GM12875 (cell line): ENCODE measurements around the gene GPRC5C.
"Not testable (repeated sequence)": the region's sequence is repeated elsewhere in the genome, so short reads cannot be mapped to it uniquely, and the experiment has no call there.

Source experiments
- H3K4me3 ChIP-seq: one replicate; pipeline ENCODE4 v1.5.1; 2011; ENCODE audit warnings: low read depth, low read length, control low read depth
- TF ChIP-seq, protein P1 (sequence below): IDR thresholded peaks from 2 replicates; pipeline ENCODE4 v1.5.1; 2011; ENCODE audit warnings: low read depth, mild to moderate bottlenecking, control low read depth, inconsistent platforms, low read length, moderate library complexity, borderline replicate concordance; ENCODE audit not compliant: insufficient read depth

Gene GPRC5C

DNA sequence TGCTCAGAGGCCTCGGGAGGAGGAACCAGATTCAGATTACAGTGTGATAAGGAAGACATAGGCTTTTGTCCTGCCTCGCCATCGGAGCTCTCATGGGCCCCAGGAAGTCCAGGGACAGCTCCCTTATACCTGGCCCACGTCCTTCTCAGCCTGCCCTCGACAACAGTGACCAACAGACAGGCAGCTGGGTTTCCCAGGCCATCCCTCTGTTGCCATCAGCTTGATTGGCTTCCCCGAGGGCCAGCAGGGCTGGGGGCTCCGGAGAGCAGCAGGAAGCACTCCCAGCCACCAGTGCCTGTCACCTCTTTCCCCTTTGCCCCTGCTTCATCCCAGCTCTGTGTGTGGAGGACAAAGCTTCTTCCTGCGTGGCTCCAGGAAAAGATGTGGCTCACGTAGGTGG is 52.2 kb downstream of the GPRC5C start:
- TF ChIP-seq, protein P1, sequence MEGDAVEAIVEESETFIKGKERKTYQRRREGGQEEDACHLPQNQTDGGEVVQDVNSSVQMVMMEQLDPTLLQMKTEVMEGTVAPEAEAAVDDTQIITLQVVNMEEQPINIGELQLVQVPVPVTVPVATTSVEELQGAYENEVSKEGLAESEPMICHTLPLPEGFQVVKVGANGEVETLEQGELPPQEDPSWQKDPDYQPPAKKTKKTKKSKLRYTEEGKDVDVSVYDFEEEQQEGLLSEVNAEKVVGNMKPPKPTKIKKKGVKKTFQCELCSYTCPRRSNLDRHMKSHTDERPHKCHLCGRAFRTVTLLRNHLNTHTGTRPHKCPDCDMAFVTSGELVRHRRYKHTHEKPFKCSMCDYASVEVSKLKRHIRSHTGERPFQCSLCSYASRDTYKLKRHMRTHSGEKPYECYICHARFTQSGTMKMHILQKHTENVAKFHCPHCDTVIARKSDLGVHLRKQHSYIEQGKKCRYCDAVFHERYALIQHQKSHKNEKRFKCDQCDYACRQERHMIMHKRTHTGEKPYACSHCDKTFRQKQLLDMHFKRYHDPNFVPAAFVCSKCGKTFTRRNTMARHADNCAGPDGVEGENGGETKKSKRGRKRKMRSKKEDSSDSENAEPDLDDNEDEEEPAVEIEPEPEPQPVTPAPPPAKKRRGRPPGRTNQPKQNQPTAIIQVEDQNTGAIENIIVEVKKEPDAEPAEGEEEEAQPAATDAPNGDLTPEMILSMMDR, result no peak
- no peak overlapping the region for H3K4me3 ChIP-seq

DNA sequence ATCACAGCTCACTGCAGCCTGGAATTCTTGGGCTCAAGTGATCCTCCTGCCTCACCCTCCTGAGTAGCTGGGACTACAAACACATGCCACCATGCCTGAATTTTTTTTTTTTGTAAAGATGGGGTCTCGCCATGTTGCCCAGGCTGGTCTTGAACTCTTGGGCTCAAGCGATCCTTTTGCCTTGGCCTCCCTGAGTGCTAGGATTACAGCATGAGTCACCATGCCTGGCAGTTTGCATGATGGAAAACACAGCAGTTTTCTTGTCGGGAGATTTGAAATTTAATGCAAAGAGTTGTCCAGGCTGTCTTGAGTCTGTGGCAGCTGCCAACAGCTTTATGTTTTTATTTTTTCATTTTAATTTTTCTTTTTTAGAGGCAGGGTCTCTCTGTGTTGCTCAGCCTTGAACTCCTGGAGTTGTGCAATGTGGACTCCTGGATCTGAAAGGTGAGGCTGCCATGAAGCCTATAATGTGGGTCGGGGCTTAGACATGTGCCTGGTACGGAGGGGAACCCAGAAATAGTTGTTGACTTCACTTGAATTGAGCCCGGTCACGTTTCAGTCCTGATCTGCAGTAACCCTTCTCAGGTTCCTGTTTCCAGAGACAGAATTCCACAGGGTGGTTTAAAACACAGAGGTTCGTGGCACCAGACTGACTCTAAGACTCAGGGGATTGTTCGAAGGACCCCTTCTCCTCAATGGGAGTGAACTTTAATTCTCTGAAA is 53.3 kb downstream of the GPRC5C start:
- TF ChIP-seq, protein P1, result no peak
- H3K4me3 ChIP-seq, result no peak overlapping the region

GRCh38 chr17:74485841-74486240 is 54.0 kb downstream of the GPRC5C start:
- H3K4me3 ChIP-seq, result no peak overlapping the region

DNA sequence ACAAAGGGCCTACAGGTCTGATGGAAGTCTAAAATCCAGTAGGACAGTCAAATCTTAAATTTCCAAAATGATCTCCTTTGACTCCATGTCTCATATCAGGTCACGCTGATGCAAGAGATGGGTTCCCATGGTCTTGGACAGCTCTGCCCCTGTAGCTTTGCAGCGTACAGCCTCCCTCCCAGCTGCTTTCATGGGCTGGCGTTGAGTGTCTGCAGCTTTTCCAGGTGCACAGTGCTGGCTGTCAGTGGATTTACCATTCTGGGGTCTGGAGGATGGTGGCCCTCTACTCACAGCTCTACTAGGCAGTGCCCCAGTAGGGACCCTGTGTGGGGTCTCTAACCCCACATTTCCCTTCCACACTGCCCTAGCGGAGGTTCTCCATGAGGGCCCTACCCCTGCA is 56.4 kb downstream of the GPRC5C start:
- not testable (repeated sequence) for H3K4me3 ChIP-seq

More at GRCh38 chr17:74485841-74486240, 54.0 kb downstream of the GPRC5C start:
- TF ChIP-seq, protein P1, result no peak

DNA sequence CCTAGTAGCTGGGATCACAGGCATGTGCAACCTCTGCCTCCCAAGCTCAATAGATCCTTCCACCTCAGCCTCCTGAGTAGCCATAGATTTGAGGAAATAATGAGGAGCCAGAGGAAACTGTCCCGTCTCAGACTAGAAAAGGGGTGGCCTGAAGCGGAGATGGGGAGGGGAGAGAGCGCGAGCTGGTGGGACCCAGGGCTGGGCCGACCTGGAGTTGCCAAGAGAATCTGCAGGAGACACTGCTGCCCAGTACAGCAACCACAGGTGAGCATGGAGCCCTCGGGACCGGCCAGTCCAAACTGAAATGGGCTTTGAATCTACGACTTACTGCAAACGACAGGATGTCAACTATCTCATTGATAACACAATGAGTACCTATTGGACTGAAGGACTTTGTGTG is 58.8 kb downstream of the GPRC5C start:
- TF ChIP-seq, protein P1, result no peak
- H3K4me3 ChIP-seq, result no peak overlapping the region

DNA sequence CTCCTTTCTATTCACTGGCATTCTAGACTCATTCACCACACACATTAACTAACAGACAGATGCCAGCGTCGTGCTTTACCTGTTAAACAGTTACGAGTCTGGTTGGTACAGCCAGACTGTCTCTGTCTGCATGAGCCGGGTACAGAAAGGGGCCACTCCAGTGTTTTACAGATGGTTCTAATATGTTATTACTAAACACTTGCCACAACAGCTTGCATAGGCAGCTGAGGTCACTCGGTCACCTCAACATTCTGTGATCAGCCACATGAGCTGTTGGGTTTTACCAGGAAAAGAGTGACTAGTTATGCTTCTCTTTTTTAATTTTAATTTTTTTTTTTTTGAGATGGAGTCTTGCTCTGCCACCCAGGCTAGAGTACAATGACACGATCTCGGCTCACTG is 59.7 kb downstream of the GPRC5C start:
- TF ChIP-seq, protein P1, result no peak
- H3K4me3 ChIP-seq, result no peak overlapping the region

GRCh38 chr17:74493331-74493833 is 61.5 kb downstream of the GPRC5C start:
- no peak overlapping the region for H3K4me3 ChIP-seq
- TF ChIP-seq, protein P1, result peak; percentile 87
